Fibroblast of the aortic adventitia (primary cell): ENCODE data around the gene LRP6. TPM values are rescaled to one million over a fixed set of nuclear protein-coding genes. Genes with fewer than 3 reads are reported as not detected.

Source experiments
- DNase-seq: peaks from one replicate; pipeline ENCODE4 v3.0.0-alpha.2; 2010; ENCODE audit warnings: low read depth
- H3K4me3 ChIP-seq: 2 replicates; pipeline ENCODE4 v1.5.1; 2011; ENCODE audit warnings: low read depth, mild to moderate bottlenecking, control low read depth, low read length, moderate library complexity
- CTCF ChIP-seq: IDR thresholded peaks from 2 replicates; pipeline ENCODE4 v1.5.1; 2011; ENCODE audit warnings: mild to moderate bottlenecking, low read length, control low read depth, inconsistent platforms; ENCODE audit not compliant: insufficient read depth
- total RNA-seq: library from RNA; depleted of rRNA; stranded (reverse); fragments of >200 nt; gene quantifications from 2 replicates; pipeline ENCODE4 v1.2.3, GENCODE V29; 2012; ENCODE audit warnings: low replicate concordance

Gene LRP6
- total RNA-seq, 1 donor = 44.2 TPM

- H3K4me3 ChIP-seq = no peak overlapping the region
- no peak for TF ChIP-seq CTCF
- peak; percentile 41 for DNase-seq
These were observed 81.4 kb downstream of the LRP6 start for GRCh38 chr12:12185414-12185813.

GRCh38 chr12:12182703-12183365, 84.0 kb downstream of the LRP6 start:
- no peak for TF ChIP-seq CTCF
- peak; percentile 94 for DNase-seq

GRCh38 chr12:12181511-12181910, 85.3 kb downstream of the LRP6 start:
- H3K4me3 ChIP-seq = no peak overlapping the region
- no peak for TF ChIP-seq CTCF
- peak; percentile 72 for DNase-seq

More at GRCh38 chr12:12182703-12183365, 84.0 kb downstream of the LRP6 start:
- H3K4me3 ChIP-seq = peak overlapping the region; percentile 15

- DNase-seq = peak; percentile 75
- TF ChIP-seq CTCF = no peak
- no peak overlapping the region for H3K4me3 ChIP-seq
These were observed 86.3 kb downstream of the LRP6 start for GRCh38 chr12:12180575-12180974.

GRCh38 chr12:12180136-12180535, 86.7 kb downstream of the LRP6 start:
- peak; percentile 59 for DNase-seq
- no peak for TF ChIP-seq CTCF
- H3K4me3 ChIP-seq = no peak overlapping the region

GRCh38 chr12:12178559-12178958, 88.3 kb downstream of the LRP6 start:
- TF ChIP-seq CTCF = no peak
- DNase-seq = no peak
- no peak overlapping the region for H3K4me3 ChIP-seq

GRCh38 chr12:12176402-12176801, 90.4 kb downstream of the LRP6 start:
- TF ChIP-seq CTCF = no peak
- no peak for DNase-seq
- no peak overlapping the region for H3K4me3 ChIP-seq
